HuH-7 (cell line): ENCODE measurements around the gene LUC7L2.
"Not testable (repeated sequence)": the region's sequence is repeated elsewhere in the genome, so short reads cannot be mapped to it uniquely, and the experiment has no call there.

Experiments
- DNase-seq: peaks from one replicate; pipeline ENCODE4 v3.0.0; 2011; ENCODE audit warnings: low spot score

The LUC7L2 gene

GRCh38 chr7:139397192-139397591 lies 37.5 kb downstream of the LUC7L2 start:
- DNase-seq = no peak

GRCh38 chr7:139403601-139404000 lies 43.9 kb downstream of the LUC7L2 start:
- DNase-seq = no peak

DNA sequence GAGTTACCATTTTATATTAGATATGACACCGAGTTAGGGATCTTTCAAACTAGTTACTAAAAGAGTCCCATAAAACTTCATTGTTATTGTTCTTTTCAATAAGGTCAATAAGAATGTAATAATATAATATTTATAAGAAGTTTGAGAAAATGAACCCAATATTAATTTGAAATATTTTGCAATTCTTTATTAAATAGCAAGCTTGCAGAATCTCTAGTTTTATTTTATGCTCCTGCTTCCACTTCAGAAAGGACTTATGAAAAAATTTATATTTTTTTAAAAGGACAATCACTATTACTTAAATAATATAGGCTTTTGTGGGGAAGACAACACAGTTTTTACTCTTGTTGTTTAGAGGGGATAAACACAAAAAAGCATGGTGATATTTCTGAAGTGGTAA lies 47.9 kb downstream of the LUC7L2 start:
- no peak for DNase-seq

GRCh38 chr7:139414743-139415402 lies 55.2 kb downstream of the LUC7L2 start:
- DNase-seq = not testable (repeated sequence)

DNA sequence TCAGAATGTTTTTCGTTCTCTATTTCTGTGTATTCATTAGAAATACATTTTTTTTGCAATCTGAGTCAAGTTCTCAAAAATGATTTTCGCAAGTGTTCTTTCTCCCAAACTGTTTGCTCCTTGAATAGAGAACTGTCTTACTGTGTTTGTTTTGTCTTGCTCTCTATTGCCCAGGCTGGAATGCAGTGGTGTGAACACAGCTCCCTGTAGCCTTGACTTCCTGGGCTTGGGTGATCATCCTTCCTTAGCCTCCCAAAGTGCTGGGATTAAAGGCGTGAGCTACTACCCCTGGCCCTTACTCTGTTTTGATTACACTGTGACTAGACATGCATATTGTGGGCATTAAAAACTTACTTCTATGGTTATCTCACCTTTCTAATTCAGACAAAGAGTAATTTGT lies 56.7 kb downstream of the LUC7L2 start:
- no peak for DNase-seq

DNA sequence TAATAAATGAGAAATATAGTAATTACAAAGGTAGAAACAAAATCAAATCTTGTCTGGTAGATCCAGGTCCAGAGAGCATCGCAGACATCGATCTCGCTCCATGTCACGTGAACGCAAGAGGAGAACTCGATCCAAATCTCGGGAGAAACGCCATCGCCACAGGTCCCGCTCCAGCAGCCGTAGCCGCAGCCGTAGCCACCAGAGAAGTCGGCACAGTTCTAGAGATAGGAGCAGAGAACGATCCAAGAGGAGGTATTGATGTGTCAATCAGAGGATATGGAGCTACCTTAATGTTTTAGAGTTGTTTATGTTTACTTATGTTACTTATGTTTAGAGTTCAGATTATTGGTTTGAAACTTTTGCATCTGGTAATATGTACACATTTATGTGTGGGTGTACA lies 57.8 kb downstream of the LUC7L2 start:
- DNase-seq = no peak

DNA sequence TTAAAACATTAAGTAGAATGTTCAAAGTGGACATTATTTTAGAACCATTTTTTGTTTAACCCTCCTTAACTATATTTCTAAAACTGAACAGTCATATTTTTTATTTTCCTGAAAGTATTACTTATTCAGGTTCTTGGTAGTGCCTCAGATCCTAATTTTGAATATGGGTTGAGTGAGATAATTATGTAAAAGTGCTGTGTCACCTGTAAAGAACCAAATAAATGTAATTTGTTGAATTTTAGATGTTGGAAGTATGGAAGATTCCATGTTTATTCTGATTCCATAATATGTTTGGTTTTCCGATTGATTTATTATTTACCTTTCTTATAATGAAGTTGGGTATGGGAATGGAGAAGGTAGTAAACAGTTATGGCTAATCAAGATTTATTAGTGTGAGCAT lies 61.4 kb downstream of the LUC7L2 start:
- DNase-seq = no peak

DNA sequence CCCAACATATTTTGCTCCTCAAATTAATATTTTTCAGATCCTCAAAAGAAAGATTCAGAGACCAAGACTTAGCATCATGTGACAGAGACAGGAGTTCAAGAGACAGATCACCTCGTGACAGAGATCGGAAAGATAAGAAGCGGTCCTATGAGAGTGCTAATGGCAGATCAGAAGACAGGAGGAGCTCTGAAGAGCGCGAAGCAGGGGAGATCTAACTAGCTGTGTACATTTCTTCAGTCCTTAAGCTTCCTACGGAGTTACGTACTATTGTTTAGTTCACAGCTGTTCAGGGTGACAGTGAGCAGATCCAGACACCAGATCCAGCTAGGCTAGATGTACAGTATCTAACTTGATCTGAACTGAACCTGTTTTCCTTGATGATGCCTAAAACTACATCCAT lies 62.4 kb downstream of the LUC7L2 start:
- no peak for DNase-seq

- no peak for DNase-seq
Measured at GRCh38 chr7:139423091-139423490, 63.4 kb downstream of the LUC7L2 start.

- DNase-seq = no peak
Measured at GRCh38 chr7:139424004-139424403, 64.3 kb downstream of the LUC7L2 start.

DNA sequence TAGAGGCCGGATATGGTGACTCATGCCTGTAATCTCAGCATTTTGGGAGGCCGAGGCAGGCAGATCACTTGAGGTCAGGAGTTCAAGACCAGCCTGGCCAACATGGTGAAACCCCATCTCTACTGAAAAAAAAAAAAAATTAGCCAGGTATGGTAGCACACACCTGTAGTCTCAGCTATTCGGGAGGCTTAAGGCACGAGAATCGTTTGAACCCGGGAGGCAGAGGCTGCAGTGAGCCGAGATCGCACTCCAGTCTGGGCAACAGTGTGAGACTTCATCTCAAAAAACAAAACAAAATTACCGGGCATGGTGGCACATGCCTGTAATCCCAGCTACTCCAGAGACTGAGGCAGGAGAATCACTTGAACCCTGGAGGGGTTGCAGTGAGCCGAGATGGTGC lies 66.0 kb downstream of the LUC7L2 start:
- not testable (repeated sequence) for DNase-seq

DNA sequence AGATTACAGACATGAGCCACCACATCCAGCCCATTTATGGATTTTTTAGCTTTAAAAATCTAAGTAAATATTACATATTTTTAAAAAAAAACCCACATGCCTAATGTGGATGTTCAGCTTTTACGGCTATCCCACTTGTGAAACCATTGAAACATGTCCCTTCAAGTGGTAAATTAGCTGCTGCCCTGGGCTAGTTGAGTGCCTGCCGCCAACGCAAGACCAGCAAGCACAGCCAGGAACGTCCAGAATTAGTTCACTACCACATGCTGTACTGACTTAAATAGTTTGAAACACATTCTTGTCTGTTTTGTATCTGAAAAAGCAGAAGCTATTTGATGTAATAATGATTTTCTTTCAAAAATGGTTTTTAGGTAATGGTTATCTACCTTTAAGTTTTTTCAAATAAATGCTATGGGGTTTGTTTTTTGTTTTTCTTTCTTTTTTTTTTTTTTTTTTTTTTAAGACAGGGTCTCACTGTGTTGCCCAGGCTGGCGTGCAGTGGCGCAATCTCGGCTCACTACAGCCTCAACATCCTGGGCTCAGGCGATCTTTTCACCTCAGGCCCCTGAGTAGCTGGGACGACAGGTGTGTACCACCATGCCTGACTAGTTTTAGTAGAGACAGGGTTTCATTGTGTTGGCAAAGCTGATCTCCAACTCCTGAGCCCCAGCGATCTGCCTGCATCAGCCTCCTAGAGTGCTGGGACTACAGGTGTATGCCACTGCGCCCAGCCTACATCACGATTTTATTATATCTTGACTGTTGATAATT lies 66.7 kb downstream of the LUC7L2 start:
- DNase-seq = no peak

DNA sequence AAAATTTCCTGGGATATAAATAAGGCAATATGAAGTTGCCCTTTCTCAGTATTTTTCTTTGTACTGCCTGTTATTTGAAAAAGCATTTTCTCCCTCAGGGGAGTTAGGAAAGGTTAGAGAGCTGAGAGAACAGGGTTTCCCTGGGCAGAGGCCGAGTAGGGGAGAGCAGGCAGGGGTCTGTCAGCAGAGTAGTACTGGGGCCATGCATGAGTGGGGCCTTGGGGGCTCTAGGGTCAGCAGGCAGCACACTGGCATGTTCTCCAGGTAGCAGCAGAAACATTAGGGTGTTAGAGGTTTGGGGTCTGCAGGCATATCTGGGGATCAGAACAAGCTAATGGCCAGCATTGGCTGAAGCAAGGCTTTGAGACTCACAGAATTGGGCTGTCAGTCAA lies 67.3 kb downstream of the LUC7L2 start:
- no peak for DNase-seq

DNA sequence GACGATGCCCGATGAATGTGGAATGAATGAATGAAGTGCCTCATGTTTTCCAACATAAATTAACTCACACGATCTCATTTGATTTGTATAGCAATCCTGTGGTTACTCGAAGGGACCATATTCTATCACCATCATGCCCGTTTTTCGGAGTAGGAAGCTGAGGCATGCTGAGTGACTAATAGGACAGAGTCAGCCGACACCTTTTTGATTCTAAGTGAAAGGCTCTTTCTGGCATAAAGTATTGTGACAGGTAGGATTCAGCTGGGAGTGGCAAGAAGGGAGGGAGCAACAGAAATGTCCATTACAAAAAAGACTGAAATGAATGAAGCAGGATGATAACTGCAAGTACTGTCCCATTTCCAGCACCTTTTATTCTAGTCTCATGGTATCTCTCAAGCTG lies 68.1 kb downstream of the LUC7L2 start:
- DNase-seq = no peak

- not testable (repeated sequence) for DNase-seq
Measured at GRCh38 chr7:139429735-139430134, 70.0 kb downstream of the LUC7L2 start.

- no peak for DNase-seq
Measured at GRCh38 chr7:139430443-139430842, 70.7 kb downstream of the LUC7L2 start.

DNA sequence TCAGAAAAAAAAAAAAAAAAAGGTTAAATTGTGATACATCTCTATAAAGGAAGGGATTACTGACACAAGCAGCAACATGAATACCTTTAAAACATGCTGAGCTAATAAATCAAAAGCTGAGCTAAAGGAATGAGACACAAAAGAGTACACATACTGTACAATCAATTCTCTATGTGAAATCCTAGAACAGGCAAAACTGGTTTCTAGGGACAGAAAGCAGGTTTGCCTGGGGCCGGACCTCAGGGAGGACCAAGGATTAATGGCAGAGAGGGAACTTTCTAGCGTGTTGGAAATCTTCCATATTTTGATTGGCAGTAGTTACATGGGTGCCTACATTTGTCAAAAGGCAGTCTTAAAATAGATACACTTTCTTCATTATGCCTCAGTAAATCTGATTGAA lies 71.3 kb downstream of the LUC7L2 start:
- no peak for DNase-seq

DNA sequence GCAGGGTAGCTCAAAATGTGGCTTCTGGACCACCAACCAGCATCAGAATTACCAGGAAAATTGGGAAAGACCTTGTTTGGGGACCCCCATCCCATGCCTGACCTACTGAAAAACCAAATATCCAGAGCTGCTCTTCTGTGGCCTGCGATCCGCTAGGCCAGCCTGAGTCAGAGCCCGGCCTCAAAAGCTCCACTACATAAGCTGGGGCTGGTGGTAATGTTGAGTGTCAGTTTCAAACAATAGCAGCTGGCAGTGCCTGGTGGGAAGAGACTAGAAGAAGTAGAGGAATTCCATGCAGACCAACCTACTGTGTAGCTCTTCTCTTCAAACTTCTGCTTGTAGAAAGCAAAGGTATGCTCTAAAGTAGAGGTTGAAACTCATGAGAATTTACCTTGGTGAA lies 71.8 kb downstream of the LUC7L2 start:
- no peak for DNase-seq

DNA sequence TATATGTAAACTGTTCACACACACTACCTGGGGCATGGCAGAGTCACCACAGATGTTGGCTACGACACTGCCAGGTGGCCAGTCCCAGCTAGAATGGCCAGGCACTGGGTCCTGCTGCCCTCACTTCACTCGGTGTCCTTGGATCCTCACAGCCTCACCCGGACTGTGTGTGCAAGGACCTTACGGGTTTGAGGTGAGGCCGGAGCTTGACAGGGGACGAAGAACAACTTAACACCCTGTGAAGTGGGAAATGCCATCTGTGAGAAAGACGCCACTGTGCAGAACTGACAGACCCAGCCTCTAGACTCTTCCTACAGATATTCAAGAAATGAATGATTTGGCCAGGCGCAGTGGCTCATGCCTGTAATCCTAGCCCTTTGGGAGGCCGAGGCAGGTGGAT lies 77.1 kb downstream of the LUC7L2 start:
- no peak for DNase-seq

DNA sequence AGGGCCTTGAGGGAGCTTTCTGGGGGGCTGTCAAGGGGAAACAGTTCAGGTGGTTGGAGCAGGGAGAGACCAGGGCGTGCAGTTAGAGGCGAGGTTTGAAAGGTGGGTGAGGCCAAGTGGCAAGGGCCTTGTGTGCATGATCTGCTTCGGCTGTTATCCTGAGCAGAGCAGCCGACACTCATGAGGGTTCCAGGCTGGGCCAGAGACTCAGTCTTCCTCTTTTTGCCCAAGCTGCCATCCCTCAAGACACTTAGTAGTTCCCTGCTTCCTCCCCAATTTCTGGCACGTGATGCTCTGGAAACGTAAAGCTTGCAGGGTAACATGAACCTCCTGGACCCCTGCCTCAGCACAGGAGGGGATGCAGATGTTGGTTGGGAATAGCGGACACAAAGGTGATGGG lies 79.7 kb downstream of the LUC7L2 start:
- no peak for DNase-seq

DNA sequence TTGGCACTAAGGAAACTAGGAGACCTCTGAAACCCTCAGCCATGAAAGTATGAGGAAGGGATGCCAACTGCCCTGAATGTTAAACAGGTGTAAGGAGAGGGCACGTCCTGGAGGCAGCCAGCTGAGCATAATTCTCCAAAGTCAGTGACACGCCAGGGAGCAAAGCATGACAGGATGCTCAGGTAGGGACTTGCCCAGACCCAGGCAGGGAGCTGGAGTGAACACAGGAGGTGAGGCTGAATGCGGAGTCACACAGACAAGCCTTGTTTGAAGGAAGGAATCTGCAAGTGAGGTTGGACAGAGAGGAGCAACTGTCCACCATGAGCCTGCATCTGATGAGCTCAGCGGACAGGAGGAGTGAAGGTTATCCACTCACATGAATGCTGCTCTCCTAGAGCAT lies 82.3 kb downstream of the LUC7L2 start:
- DNase-seq = no peak

- DNase-seq = no peak
Measured at GRCh38 chr7:139446051-139446890, 86.6 kb downstream of the LUC7L2 start.

DNA sequence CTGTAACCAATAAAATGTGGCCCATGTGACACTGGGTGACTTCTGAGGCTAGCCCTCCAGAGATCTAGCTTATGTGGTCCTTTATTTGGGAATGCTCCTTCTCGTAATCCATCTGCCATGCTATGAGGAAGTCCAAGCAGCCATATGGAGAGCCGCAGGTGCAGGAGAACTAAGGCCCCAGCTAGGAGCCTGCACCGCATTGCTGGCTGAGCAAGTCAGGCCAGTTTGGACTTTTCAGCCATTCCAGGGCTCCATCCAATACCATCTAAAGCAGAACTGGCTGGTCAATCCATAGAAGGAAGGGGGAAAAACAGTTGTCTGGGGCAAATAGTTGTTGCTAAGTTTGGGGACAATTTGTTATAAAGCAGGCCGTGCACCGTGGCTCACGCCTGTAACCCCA lies 91.2 kb downstream of the LUC7L2 start:
- no peak for DNase-seq
